ENCODE data around the gene AIRE.
"Not testable (repeated sequence)": the region's sequence is repeated elsewhere in the genome, so short reads cannot be mapped to it uniquely, and the experiment has no call there.

AIRE gene

GRCh38 chr21:44285138-44285992 lies at the start of gene AIRE:
Gene AIRE (plus strand): TSS chr21:44285876. CDS start chr21:44286007, 131 bp downstream.
- no peak for DNase-seq (ENCODE audit: low spot score)
- FAIRE-seq = no peak

- not testable (repeated sequence) for DNase-seq (ENCODE audit: low spot score); FAIRE-seq
Measured at GRCh38 chr21:44240353-44240752, 45.3 kb upstream of the AIRE start.

GRCh38 chr21:44240842-44241241 lies 44.8 kb upstream of the AIRE start, which contains the start of gene ICOSLG:
Gene ICOSLG (minus strand): TSS chr21:44240943. CDS start chr21:44240817, 126 bp downstream.
- not testable (repeated sequence) for FAIRE-seq; DNase-seq (ENCODE audit: low spot score)

GRCh38 chr21:44241281-44241680 lies 44.4 kb upstream of the AIRE start:
- FAIRE-seq; DNase-seq (ENCODE audit: low spot score): not testable (repeated sequence)

GRCh38 chr21:44243980-44244379 lies 41.7 kb upstream of the AIRE start:
- DNase-seq (ENCODE audit: low spot score) = not testable (repeated sequence)
- FAIRE-seq = peak; percentile 45

- peak; percentile 87 for FAIRE-seq
- not testable (repeated sequence) for DNase-seq (ENCODE audit: low spot score)
Measured at GRCh38 chr21:44247904-44248303, 37.8 kb upstream of the AIRE start.

GRCh38 chr21:44249204-44250037 lies 36.3 kb upstream of the AIRE start:
- peak; percentile 95 for FAIRE-seq

GRCh38 chr21:44253832-44254710 lies 31.6 kb upstream of the AIRE start:
- FAIRE-seq (no peak), DNase-seq (ENCODE audit: low spot score) (no peak)

More at GRCh38 chr21:44249204-44250037, 36.3 kb upstream of the AIRE start:
- DNase-seq (ENCODE audit: low spot score) = not testable (repeated sequence)

GRCh38 chr21:44255511-44255981 lies 30.1 kb upstream of the AIRE start:
- FAIRE-seq (no peak), DNase-seq (ENCODE audit: low spot score) (no peak)

GRCh38 chr21:44258056-44258725 lies 27.5 kb upstream of the AIRE start:
- no peak for DNase-seq (ENCODE audit: low spot score)
- no peak for FAIRE-seq

- FAIRE-seq (no peak), DNase-seq (ENCODE audit: low spot score) (no peak)
Measured at GRCh38 chr21:44259082-44259705, 26.5 kb upstream of the AIRE start.

GRCh38 chr21:44260066-44260465 lies 25.6 kb upstream of the AIRE start:
- DNase-seq (ENCODE audit: low spot score) = no peak
- FAIRE-seq = no peak

GRCh38 chr21:44260791-44261631 lies 24.7 kb upstream of the AIRE start:
- FAIRE-seq = no peak
- DNase-seq (ENCODE audit: low spot score) = no peak

GRCh38 chr21:44261675-44262295 lies 23.9 kb upstream of the AIRE start, which contains the start of gene DNMT3L:
Gene DNMT3L (minus strand): TSS chr21:44261897. CDS start chr21:44261259, 638 bp downstream.
- no peak for FAIRE-seq
- DNase-seq (ENCODE audit: low spot score) = no peak

- DNase-seq (ENCODE audit: low spot score) (no peak), FAIRE-seq (no peak)
Measured at GRCh38 chr21:44262338-44263056, 23.2 kb upstream of the AIRE start.

- DNase-seq (ENCODE audit: low spot score) (no peak), FAIRE-seq (no peak)
Measured at GRCh38 chr21:44263221-44263760, 22.4 kb upstream of the AIRE start.

GRCh38 chr21:44263768-44264167 lies 21.9 kb upstream of the AIRE start:
- FAIRE-seq (no peak), DNase-seq (ENCODE audit: low spot score) (no peak)
